Stimulated activated CD4-positive, alpha-beta T cell treated with anti-CD3 and anti-CD28 coated beads, Interleukin-2, amount 100 ng/mL, for 4 hours (primary cell): ENCODE measurements around the gene ARSB.

Experiments
- DNase-seq: peaks from one replicate; pipeline ENCODE4 v3.0.0-alpha.2; 2020; ENCODE audit warnings: low read depth

ARSB gene

DNA sequence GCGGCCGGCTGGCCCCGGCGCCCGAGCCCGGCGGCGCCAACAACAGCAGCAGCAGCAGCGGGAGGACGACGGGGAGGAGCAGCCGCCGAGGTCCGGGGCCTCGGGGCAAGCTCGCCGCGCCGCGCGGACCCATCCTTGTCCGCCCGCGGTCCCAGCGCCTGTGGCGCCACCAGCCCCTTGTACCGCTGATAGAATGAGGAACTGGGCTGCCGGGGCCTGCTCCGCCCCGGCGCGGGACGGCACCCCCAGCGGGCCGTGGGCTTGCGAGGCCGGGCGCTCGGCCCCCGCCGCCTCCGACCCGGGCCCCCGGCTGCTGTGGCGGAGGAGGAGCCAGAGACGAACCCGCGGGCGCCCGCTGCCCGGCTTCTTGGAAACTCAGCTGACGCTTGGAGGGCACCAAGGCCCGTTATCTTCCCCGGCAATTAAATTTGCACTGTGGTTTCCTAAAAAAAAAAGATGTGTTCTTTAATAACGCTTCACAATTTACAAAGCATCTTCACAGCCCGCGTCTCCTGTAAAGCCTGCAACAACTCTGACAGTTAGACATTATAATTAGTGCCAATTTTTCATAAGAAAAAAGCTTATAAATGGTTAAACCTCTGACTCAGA, at the start of gene ARSB:
Gene ARSB, minus strand, starts transcription at position 195 of the 609 bp plus-strand sequence. Its CDS starts 62 bp downstream, at position 133.
- DNase-seq = peak; percentile 29

- no peak for DNase-seq
These were observed 47.7 kb upstream of the ARSB start for GRCh38 chr5:79032782-79033181.

GRCh38 chr5:79032031-79032695, 47.1 kb upstream of the ARSB start:
- DNase-seq = no peak

DNA sequence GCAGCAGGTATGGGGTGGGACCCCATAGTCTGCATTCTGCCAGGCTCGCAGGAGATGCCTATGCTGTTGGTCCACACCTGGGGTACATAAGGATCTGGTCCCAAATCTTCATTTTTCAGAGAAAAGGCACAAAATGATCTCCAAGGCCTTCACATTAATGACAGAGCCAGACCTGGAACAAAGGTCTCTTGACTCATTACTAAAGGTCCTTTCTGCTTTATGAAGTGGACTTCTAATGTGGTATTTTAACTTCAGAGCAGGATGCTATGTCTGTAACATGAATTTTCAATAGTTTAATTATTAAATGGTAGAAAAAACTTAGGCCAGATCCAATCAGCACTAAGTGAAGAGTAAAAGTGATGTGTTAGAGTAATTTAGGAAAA, 46.4 kb upstream of the ARSB start:
- no peak for DNase-seq

GRCh38 chr5:79030663-79031484, 45.8 kb upstream of the ARSB start:
- DNase-seq = no peak

DNA sequence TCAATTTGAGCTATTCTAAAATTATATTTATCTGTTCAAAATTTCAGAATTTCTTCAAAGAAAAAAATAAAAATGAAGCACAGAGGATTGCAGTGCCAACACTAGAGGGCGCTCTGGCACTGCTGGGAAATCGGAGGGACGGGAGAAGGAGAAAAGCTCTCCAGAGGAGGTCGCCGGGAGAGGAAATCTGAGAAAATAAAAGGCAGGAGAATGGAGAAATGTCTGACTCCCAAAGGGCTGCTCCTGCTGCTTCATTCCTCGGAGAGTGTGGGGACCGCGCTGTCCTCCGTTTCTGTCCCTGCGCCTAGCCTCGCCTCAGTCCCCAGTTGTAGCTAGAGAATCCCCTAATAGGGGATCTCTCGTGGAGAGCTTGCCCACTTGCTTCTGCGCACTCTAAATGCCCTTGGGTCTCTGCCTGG, 40.0 kb upstream of the ARSB start:
- peak; percentile 8 for DNase-seq

DNA sequence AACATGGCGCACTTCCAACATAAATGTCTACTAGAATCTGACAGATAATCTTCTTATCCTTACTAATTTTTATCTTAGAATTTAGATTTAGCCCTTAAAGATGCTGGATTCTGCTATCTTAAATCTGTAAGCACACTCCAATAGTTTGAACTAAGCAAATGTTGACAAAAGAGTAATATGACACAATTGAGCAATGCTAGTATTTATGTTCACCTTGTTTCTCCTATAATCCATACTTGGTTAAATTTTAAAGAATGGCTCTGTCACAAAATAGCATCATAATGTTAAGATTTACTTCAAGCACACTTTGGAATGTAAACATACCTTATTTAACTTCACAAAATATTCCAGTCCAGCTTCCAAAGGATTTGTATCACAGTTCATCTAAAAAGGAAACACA, 38.8 kb upstream of the ARSB start:
- no peak for DNase-seq

- no peak for DNase-seq
These were observed 38.2 kb upstream of the ARSB start for GRCh38 chr5:79023348-79023747.

GRCh38 chr5:79022771-79023170, 37.7 kb upstream of the ARSB start:
- DNase-seq = no peak

DNA sequence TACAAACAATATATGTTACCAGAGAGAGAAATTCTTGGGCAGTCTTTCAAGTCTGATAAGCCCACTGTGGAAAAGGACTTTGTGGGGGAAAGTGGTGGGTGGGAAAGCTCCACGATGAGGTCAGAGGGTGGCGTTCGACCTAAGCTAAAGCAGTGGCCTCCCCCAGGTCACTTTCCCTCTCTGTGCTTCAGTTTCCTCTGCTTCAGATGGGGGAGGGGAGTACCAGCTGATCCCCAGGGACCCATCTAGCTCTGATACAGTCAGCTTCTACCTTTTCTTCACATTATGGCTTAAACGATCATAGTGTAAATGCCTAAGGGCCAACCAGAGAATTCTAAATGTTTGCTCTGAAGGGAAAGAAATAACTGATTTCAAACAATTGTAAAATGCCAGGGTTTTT, 36.6 kb upstream of the ARSB start:
- DNase-seq = no peak

DNA sequence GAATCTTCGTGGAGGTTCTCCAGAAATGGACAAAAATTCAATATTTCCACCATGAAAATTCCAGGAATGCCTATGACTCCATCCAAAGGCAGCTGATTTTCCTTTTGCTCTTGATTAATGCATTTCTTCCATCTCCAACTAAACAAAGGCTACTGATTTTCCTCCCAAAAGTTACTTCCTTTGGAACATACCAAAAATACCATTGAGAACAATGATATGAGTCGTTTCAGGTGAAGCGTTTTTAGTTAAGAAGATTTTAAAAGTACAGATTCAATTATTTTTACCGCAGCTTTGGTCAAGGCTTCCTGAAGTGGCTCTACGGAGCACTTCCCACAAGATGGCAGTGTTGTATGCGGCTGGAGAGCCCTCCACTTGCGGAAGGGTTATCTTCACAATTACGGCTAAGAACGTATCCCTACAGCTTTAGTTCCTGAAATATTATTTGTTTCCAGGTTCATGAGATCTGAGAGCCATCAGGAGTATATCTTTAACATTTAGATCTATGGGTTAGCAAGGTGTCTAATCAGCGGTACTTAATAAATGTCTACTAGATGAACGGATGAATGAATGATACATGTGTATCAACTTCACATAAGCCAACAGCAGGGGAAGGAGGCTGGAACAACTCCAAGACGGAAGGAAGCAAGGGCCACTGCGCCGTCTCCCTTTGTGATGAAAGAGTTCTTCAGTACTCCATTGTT, 35.9 kb upstream of the ARSB start:
- DNase-seq = peak; percentile 11

- no peak for DNase-seq
These were observed 29.5 kb upstream of the ARSB start for GRCh38 chr5:79014631-79015030.

DNA sequence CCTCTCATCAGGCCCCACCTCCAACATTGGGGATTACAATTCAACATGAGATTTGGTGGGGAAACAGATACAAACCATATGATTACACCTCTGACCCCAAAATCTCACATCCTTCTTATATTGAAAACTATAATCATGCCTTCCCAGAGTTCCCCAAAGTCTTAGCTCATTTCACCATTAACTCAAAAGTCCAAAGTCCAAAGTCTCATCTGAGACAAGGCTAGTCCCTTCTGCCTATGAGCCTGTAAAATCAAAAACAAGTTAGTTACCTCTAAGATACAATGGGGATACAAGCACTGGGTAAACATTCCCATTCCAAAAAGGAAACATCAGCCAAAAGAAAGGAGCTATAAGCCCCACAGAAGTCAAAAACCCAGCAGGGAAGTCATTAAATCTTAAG, 26.8 kb upstream of the ARSB start:
- DNase-seq = no peak

DNA sequence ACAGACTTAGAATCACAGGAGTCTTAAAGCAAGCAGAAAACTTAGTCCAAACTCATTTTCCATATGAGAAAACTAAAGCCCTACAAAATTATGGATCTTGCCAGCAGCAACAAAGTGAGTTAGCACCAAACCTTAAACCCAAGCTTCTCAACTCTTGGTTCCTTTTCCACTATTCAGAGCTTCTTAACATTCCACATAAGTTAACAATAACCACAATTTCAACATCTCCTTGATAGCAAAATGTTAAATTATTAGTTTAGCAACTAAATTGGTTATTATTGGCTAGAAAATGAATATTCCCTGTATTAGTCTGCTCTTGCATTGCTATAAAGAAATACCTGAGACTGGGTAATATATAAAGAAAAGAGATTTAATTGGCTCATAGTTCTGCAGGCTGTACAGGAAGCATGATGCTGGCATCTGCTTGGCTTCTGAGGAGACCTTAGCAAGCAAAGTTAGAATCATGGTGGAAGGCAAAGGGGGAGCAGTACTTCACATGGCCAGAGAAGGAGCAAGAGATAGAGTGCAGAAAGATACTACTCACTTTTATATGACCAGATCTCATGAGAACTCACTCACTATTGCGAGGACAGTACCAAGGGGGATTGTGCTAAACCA, 26.2 kb upstream of the ARSB start:
- no peak for DNase-seq

- DNase-seq = no peak
These were observed 23.3 kb upstream of the ARSB start for GRCh38 chr5:79008362-79008761.

GRCh38 chr5:79007872-79008271, 22.8 kb upstream of the ARSB start:
- DNase-seq = no peak

DNA sequence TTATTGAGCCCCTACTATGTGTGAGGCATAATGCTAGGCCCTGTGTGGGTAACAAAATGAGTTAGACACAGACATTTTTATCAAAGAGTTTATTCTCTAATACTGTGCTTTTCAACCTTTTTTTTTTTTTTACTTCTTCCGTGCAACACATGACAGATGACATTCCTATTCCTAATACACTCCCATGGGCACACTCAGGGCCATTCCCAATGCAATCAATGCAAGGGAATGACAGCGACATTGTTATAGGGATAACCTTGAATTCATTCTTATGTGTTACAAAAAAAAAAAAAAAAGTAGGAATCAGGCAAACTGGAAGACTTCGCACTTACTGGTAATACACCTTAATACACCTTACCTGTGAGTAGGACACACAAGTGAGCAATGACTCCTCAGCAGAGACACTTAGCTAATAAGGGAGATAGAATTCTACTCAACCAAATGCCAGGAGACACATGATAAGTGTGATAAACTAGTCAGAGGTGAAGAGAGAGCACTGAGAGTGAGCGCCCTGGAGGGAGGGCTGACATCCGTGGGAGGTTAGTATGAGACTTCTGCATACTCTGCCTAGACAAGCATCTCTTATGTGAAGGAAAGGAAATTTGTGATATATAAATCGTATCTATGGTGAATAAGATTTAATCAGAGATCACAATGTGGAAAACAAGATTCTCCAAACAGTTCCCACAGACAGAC, 21.0 kb upstream of the ARSB start:
- DNase-seq = no peak

DNA sequence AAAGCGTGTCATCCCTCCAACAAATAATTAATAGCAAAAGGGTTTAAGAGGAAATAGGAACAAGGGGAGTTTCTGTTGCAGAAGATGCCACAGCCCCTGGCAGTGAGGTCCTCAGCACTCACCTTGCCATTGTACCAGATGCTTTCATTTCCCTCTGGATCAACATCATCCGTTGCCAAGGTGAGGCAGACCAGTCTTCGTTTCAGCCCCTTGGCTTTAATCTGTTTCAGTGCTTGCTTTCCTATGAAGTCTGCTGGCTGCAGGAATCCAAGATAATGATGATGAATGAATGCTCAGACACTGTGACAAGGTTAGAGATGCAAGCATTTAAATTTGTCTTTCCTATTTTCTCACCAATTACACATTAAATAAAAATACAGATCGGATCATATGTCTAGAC, 20.0 kb upstream of the ARSB start:
- DNase-seq = no peak

GRCh38 chr5:79002374-79002773, 17.3 kb upstream of the ARSB start:
- no peak for DNase-seq

DNA sequence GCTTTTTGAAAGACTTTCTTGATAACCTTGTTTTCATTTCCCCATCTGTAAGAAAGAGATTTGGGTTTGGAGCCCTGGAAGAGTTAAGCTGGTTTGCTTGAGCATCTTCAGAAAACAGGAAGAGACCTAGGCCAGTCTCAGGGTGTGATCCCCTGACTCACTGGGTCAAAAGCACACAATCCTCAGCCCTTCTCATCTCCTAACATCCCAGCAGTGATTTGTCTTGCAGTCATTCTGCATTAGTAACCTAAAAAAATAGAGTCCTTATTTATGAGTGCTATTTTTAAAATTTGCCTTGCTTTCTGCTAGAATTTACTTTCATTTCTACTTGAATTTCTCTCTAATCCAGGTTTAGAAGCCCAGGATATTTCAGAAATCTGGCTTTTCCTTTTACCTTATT, 16.4 kb upstream of the ARSB start:
- no peak for DNase-seq

- no peak for DNase-seq
These were observed 12.0 kb upstream of the ARSB start for GRCh38 chr5:78997090-78997489.
